ENCODE results near the gene NUDT14. TPM values are rescaled to one million over a fixed set of nuclear protein-coding genes. Genes with fewer than 3 reads are reported as not detected.

Gene NUDT14
- total and polyA plus RNA-seq, 2 of the 8 experiments (the other 6 are each of a cell fraction or from before 2014, with no cell fraction given), result 25.5 to 33.3 TPM

- Histone ChIP-seq H2BK5ac (ENCODE audit: low read depth, low read length) (no peak overlapping the region), H3K56ac (replicated peaks; ENCODE audit: insufficient read length, low read depth, low read length) (no peak overlapping the region), H3K4ac (replicated peaks; ENCODE audit: insufficient read length, low read depth, low read length) (no peak overlapping the region), H2BK12ac (ENCODE audit: low read depth, low read length) (no peak overlapping the region), H3K23me2 (ENCODE audit: low read depth, low read length) (peaks cover 4% of the 10 kb centered on the region; the same call in 1 of the 2 replicates), H3K27ac (ENCODE audit: low read depth, low read length) (no peak overlapping the region; the same call in 1 of the 2 replicates), H4K5ac (ENCODE audit: insufficient read length, low read depth, low read length) (no peak overlapping the region), H2BK120ac (replicated peaks; ENCODE audit: low read depth, low read length) (no peak overlapping the region), H2AFZ (ENCODE audit: low read length) (no peak overlapping the region), H3K14ac (ENCODE audit: insufficient read length) (no peak overlapping the region), H2AK5ac (ENCODE audit: low read depth, low read length) (no peak overlapping the region), H4K8ac (ENCODE audit: extremely low read depth, insufficient read depth, low read length) (no peak overlapping the region; the same call in 1 of the 2 replicates), H3K4me2 (ENCODE audit: insufficient read depth in 1 of 2, low read depth in 2 of 2, low read length in 2 of 2) (no peak overlapping the region), H3K9me3 (ENCODE audit: insufficient read depth in 2 of 2, low read depth in 1 of 2, low read length in 1 of 2) (no peaks in the 10 kb centered on the region), H3K4me3 (ENCODE audit: extremely low read depth in 1 of 4, insufficient read depth in 2 of 4, low read depth in 3 of 4, low read length in 4 of 4) (no peak overlapping the region), H3K27me3 (replicated peaks in 1 of 4; ENCODE audit: control insufficient read depth in 3 of 4, extremely low read depth in 1 of 4, insufficient read depth in 3 of 4, low read length in 3 of 4) (peaks cover 3 to 13% (median 9%) of the 10 kb centered on the region in 4 experiments; a peak in 6 of 7 replicates), H3K18ac (ENCODE audit: extremely low read depth, low read length) (no peak overlapping the region; the same call in 1 of the 2 replicates), H3K4me1 (replicated peaks in 1 of 4; ENCODE audit: control insufficient read depth in 3 of 4, insufficient read depth in 4 of 4, low read length in 3 of 4) (peaks cover 0 to 6% (median 3%) of the 10 kb centered on the region in 4 experiments; a peak in 6 of 7 replicates), H2BK20ac (ENCODE audit: low read length) (no peak overlapping the region), H3K79me1 (ENCODE audit: low read depth, low read length) (no peaks in the 10 kb centered on the region), H4K91ac (replicated peaks; ENCODE audit: insufficient read length, low read length) (no peak overlapping the region), H3K9ac (replicated peaks in 1 of 4; ENCODE audit: extremely low read depth in 1 of 4, low read depth in 3 of 4, low read length in 3 of 4) (no peak overlapping the region), H3K79me2 (ENCODE audit: control insufficient read depth in 1 of 2, insufficient read depth in 2 of 2, low read length in 2 of 2) (no peaks in the 10 kb centered on the region), H4K20me1 (replicated peaks in 1 of 2; ENCODE audit: control insufficient read depth in 1 of 2, insufficient read depth in 2 of 2, low read length in 2 of 2) (peaks cover 0 to 11% of the 10 kb centered on the region in 2 experiments), H2BK15ac (ENCODE audit: low read length) (no peak overlapping the region), H3K36me3 (ENCODE audit: control insufficient read depth in 2 of 4, insufficient read depth in 4 of 4, low read length in 3 of 4) (no peaks in the 10 kb centered on the region), H3K23ac (ENCODE audit: insufficient read length) (no peak overlapping the region)
- no peak for DNase-seq (ENCODE audit: low read depth in 1 of 2, low spot score in 2 of 2)
- no peak for FAIRE-seq
- ChIA-PET POLR2A (ENCODE audit: partially characterized antibody) (interaction anchor here (1.0 kb wide), 1 partner anchor 21 kb away, joined by 3 read pairs; no protein-coding TSS in a partner anchor), CTCF (ENCODE audit: partially characterized antibody) (interaction anchor here (0.5 to 5.2 kb wide), 10 partner anchors 9 to 1136 kb away, joined by 3 to 36 read pairs (median 4); no protein-coding TSS in a partner anchor)
- 77% methylated on average over 5 of the region's 7 CpGs; no CpG with 5 or more reads in 1 of the 2 experiments for WGBS, 2 experiments (ENCODE audit: extremely low coverage in 1 of 2, insufficient coverage in 1 of 2, insufficient read length in 1 of 2, insufficient replicate concordance in 2 of 2, low coverage in 1 of 2, low lambda C conversion rate in 2 of 2, missing lambda C conversion rate in 1 of 2)
- TF ChIP-seq ATF2 (IDR thresholded peaks at IDR 0.05; ENCODE audit: low read length) (no peak), GTF2F1 (IDR thresholded peaks at IDR 0.05; ENCODE audit: borderline replicate concordance, low read depth, low read length) (no peak), POLR2AphosphoS5 (IDR thresholded peaks at IDR 0.05; ENCODE audit: low read depth, low read length) (no peak)
Observed at GRCh38 chr14:105172476-105172875, 8.6 kb downstream of the NUDT14 start.
